Right kidney (tissue), 1 donor: ENCODE data around the gene LCN6.
"Not testable (repeated sequence)": the region's sequence is repeated elsewhere in the genome, so short reads cannot be mapped to it uniquely, and the experiment has no call there.

ENCODE experiments used
- DNase-seq: peaks from one replicate; pipeline ENCODE4 v3.0.0-alpha.2; 2016

LCN6 gene

DNA sequence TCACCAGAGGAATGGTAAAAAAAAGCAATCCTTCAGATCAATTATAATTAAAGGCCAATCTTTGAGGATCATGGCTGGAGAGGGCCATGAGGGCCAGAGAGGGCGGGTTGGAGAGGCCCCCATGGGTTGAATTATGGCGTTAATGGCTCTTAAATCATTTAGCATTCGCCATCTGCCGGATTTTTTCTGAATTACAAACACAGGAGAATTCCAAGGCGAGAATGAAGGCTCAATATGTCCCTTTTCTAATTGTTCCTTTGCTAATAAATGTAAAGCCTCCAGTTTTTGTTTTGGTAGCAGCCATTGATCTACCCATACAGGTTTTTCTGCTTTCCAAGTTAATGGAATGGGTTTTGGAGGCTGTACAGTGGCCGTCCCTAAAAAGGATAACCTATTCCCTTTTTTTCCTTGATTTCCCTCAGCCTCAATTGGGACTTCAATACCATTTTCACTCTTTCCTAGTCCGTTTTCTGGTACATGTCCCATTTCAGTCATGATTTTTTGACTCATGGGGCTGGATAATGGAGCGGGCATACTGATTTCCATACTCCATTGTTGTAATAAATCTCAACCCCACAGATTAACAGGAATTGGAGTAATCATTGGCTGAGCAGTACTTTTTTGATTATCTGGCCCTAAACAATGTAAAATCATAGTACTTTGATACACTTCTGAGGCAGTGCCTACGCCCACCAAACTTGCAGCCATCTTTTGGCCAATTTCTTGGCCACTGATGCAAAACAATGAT, 36.1 kb upstream of the LCN6 start:
- DNase-seq, result no peak

DNA sequence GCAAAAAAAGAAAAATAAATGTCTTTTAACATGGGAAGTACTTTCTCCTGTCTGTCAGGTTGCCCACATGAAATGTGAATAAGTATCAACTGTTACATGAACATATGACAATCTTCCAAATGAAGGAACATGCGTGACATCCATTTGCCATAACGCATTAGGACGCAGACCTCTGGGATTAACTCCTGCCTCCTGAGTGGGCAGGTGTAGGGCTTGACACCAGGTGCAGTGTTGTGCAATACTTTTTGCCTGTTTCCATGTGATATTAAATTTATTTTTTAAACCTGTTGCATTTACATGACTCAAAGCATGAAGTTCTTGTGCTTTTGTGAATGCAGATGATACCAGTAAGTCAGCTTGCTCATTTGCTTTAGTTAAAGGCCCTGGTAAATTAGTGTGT, 34.1 kb upstream of the LCN6 start:
- DNase-seq, result no peak

DNA sequence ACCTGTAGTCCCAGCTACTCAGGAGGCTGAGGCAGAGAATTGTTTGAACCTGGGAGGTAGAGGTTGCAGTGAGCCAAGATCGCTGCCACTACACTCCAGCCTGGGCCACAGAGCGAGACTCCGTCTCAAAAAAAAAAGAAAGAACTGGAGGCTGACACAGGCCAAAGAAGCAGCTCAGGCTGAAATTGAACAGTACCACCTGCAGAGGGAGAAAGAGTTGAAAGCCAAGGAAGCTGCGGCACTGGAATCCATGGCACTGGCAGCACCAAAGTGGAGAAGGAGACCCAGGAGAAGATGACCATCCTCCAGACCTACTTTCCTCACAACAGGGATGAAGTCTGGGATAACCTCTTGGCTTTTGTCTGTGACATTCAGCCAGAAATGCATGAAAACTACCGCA, 31.5 kb upstream of the LCN6 start:
- no peak for DNase-seq

DNA sequence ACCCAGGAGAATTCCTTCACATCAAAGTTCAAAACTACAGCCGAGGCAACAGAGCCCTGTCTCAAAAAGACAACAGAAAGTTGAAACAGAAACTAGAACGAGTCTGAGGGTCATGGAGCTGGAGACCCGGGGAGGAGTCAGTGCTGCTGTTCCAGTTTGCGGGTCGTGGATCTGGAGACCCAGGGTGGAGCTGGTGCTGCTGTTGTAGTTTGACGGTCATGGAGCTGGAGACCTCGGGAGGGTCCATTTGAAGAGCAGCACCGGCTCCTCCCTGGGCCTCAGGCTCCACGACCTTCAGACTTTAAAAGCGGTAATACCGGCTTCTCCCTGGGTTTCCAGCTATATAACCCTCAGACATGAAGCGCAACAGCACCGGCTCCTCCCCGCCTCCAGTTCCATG, 29.0 kb upstream of the LCN6 start:
- no peak for DNase-seq

DNA sequence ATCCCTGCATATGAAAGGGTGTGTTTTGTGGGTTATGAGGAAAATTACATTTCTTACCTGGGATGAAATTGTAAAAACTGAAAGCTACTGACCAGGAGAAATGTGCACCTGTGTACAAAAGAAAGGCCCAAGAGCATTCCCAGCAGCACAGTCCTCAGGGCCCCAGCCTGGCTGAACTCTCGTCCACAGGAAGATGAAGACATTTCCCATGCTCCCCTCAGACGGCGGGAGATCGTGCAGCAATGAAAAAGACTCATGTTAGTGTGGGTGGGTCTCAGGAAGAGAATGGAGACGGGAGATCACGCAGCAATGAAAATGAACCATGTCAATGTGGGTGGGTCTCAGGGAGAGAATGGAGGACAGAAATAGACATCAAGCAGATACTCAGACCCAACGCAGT, 28.6 kb upstream of the LCN6 start:
- no peak for DNase-seq

DNA sequence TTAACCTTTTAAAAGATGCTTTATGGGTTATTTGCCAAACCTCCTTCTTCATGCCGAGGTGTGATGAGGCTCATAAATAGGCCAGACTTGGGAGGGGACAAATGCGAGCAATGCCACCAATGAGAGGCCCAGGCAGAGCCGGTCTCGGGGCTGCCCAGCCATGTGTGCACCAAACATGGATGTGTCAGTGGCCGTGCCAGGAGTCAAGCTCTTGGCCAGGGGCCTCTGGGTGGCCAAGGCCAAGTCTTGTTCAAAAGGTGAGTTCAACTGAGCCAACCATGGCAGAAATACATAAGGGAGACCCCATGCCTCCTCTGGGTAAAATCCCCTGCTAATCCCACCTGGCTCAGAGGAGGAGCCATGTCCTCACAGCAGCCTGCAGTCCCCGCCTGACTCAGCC, 26.9 kb upstream of the LCN6 start:
- no peak for DNase-seq

DNA sequence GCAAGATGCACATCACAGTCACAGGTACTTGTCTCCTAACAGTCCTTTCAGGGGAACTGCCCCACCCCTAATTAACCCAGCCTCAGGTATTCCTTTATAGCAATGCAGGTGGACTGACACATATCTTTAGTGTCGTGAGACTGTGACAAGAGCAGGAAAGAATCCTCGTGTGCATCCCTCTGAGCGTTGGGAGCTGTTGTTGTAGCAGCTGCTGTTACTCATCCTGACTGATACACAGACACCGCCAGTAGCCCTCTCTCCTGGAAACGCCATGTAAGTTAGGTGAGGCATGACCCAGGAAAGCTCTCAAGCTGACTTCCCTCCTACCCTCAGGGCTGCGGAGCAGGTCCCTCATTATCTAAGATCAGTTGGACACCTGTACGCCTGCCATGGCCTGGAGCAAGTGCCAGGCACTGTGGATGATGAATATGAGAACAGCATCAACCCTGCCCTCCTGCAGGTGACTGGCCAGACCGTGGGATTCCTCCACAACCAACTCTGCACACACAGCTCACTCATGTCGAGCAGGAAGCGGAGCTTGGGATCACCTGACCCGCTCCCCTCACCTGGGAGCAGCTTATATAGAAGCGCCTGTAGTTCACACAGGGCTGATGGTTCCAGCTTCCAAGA, 26.2 kb upstream of the LCN6 start:
- no peak for DNase-seq

DNA sequence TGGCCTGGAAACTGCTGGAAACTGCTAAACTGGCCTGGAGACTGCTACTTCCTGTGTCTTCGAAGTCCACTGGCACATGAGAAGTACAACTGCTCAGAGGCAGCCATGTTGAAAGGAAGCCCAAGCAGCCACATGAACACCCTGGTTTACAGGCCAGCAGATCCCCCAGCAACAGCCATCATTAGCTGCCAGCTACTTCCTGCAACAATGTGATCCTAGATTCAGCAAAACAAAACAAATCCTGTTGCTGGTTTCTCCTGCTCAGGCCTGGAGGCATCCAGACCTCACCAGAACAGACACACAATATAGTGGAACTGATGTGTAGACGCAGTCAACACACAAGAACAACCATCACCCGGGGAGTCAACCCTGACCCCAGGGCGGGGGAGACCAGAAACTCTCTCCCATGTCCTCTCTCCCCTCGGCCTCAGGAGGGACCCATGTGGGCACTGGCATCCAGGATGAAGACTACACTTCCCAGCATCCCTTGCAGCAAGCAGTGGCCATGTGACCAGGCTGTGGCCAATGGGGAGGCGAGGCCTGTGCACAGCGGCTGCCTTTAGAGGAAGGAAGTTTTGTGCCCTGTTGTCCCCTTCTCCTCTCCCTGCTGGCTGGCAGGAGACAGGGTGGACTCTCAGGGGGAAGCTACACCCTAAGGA, 25.2 kb upstream of the LCN6 start:
- DNase-seq, result no peak

DNA sequence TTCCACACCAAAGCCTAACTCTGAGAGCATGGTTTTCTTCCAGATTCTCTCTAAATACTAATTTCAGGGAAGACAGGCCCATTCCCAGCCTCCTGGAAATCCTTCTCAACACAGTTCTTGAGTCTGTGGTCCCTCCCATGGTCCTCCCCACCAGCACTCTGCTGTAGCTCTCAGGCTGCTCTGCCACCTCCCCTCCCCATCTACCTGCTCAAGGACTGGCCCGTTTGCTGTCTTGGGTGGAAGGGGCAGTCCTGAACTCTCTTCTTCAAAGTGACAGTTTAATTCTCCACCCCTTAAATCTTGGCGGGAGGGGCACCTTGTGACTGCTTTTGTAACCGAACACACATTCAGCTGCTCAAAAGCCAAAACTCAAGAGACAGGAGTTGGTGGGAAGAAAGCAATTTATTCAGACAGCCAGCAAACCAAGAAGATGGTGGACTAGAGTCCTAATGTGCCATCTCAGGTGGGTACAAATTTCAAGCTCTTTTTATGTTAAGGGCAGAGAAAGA, 23.6 kb upstream of the LCN6 start:
- DNase-seq, result no peak

DNA sequence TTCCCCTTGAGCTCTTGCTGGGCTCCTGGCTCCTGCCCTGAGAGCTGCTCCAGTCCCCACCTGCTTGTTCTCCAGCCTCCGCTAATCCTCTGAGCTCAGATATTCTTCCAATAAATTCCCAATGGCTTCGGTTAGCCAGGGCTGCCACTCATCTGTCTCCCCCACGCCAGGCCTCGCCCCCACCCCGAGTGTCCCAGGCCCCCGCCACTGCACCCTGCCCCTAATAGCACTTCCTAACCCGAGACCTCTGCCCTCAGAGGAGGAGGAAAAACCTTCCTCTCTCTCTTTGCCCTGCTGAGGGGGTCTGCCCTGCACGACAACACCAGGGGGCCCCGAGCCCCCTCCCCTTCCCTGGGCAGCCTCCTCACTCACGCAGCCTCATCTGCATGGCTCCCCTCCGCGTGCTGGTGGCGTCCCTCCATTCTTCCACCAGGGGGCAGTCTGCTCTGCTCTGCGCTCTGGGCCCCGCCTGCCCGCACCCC, 21.4 kb upstream of the LCN6 start:
- DNase-seq, result no peak

DNA sequence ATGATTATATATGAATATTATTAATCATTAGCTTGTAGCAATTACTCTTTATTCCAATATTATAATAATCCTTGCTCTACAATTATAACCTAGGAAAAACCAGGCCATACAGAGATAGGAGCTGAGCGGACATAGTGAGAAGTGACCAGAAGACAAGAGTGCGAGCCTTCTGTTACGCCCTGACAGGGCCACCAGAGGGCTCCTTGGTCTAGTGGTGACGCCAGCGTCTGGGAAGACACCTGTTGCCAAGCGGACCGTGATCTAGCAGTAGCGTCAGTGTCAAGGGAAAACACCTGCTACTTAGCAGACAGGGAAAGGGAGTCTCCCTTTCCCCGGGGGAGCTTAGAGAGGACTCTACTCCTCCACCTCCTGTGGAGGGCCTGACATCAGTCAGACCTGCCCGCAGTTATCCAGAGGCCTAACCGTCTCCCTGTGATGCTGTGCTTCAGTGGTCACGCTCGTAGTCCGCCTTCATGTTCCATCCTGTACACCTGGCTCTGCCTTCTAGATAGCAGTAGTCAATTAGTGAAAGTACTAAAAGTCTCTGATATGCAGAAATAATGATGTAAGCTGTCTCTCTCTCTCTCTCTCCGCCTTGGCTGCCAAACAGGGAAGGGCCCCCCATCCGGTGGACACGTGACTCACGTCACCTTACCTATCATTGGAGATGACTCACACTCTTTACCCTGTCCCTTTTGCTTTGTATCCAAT, 18.2 kb upstream of the LCN6 start:
- not testable (repeated sequence) for DNase-seq

DNA sequence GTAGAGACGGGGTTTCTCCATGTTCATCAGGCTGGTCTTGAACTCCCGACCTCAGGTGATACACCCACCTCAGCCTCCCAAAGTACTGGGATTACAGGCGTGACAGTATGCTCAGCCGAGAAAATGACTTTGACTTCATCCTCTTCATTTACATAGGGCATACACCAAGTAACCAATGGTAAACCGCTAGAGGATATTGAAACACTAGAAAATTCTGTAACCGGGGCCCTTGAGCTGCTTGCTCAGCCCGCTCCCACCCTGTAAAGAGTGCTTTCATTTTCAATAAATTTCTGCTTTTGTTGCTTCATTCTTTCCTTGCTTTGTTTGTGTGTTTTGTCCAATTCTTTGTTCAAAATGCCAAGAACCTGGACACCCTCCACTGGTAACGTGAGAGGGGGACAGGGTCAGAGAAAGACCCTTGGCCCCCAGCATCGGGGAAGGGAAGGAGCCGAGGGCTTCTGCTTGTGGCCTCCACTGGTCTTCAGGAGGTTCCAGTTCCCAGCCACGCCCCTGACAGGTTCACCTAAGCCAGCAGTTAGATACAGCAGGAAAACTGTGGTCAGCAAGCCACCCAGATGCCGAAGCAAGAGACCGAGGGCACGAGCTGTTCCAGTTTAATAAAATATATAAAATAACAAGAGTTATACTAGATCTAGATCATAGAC, 17.6 kb upstream of the LCN6 start:
- not testable (repeated sequence) for DNase-seq

DNA sequence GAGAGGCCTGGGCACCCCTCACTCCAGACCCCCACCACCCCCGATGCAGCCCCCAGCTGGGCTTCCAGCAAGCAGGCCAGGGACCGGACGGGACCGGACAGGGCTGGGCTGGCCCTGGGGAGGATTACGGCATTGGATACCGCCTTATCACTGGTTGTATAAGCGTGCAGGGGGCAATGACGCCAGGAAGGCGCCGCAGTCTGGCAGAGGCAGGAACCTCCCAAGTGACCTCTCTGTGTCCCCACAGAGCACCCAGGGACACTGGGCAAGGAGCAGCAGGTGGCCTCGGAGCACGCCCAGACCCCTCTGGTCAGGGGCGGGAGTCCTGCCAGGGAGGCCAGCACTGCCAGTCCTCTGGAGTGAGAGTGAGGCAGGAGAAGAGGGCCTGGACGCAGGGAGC, 16.7 kb upstream of the LCN6 start:
- DNase-seq, result no peak

DNA sequence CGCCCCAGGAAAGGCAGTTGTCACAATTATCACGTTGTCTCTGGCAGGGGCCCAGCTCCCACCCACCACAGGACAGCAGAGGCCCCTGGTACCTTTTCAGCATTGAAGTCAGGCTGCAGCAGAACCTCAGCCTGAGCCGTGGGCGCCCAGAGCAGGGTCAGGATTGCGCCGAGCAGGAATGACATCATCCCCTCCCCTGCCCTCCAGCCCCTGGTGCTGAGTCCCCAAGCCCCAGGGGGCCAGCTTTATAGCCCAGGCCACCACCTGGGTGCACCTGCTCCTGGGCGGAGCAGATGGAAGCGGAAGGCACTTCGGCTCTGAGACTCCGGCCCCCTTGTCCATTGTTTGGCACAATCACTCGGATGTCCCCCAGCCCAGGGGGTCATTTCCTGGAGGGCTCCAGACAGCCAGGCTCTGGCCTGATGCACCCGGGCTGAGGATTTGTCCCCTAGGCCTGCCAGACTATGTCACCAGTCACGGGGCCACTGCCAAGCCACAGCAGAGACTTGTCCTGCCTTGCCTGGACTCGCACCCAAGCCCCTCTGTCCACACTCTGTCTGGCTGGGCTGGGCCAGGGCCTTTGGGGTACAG, 16.1 kb upstream of the LCN6 start, which contains the start of gene LCN15:
Gene LCN15, minus strand, starts transcription at position 218 of the 591 bp plus-strand sequence. Its CDS starts 30 bp downstream, at position 188.
- DNase-seq, result no peak

DNA sequence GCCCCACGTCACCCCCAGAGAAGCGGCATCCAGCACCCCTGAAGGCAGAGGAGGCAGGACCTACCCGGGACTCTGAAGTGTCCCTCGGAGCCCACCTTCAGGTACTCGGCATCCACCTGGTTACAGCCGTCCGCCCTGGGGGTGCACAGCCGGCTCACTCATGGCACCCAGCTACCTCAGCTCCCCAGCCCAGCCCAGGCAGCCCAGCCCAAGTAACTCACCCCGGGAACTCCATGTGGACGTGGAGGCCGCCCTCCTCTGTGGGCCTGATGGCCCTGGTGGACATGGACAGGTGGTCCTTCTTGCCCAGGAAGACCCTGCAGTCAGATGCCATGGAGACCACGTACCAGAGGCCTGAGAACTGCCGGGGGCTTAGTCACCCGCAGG, 15.3 kb upstream of the LCN6 start:
- DNase-seq, result no peak

DNA sequence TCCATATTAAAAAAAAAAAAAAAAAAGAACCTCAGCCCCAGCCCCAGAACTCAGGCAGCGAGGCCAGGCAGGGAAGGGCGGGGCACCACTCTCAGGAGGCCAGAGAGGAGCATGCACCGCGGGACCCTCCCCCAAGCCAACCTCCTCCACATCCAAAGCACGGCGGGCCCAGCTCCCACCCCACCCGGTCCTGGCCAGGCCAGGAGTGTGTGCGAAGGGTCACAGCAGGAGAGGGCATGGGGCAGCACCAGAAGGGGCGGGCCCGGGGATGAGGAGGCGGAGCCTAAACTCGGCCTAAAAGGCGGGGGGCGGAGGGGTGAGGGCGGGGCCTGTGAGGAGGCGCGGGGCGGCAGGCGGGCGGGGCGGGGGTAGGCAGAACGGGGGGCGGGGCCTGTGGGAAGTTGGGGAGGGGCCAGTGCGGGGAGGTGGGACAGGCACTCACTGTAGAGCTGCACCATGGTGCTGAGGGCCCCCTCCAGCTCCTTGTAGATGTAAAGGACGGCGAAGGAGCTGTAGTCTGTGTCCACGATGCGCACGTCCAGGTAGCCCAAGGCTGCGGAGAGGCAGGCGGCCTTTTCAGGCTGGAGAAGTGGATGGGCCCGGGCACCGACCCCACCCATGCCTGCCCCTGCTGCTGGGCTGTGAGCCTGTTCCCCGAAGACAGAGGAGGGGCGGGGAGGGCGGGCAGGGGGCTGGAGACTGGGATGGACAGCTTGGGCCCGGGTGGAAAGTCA, 14.8 kb upstream of the LCN6 start:
- DNase-seq, result peak; percentile 57

DNA sequence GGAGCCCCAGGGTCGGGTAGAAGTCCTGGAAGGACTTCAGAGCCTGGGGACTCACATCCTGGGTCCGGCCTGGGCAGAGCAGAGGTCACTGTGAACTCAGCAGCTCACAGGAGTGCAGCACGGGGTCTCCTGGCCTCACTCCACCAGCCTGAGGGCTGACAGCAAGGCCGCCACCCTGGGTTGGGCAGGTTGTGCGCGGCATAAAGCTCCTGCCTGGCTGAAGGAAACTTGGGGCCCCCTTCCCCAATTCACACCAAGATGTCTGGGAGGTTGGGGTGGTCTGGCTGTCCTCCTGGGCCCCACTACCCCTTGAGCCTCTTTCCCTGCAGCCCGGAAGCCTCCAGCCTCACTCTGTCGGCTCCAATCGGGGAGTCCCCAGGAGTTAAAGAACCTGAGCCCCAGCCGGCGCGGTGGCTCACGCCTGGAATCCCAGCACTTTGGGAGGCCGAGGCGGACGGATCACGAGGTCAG, 13.9 kb upstream of the LCN6 start:
- no peak for DNase-seq

DNA sequence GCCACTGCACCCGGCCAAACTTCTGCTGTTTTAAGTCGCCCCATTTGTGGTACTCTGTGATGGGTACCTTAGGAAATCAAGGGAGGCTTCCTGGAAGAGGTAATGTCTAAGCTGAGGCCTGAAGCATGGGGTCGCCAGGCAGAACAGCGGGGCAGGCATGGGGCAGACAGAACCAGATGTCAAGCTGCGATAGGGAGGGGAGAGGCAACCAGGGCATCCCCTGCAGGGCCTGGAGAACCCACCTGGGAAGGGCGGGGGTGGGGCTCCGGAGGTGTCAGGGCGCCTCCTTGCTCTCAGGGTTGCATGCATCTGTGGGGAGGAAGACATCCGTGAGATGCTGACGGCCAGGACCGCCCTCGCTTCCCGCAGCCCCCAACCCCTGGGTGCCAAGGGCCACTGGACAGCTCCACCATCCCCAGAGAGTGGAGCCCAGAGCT, 13.2 kb upstream of the LCN6 start:
- DNase-seq, result no peak

DNA sequence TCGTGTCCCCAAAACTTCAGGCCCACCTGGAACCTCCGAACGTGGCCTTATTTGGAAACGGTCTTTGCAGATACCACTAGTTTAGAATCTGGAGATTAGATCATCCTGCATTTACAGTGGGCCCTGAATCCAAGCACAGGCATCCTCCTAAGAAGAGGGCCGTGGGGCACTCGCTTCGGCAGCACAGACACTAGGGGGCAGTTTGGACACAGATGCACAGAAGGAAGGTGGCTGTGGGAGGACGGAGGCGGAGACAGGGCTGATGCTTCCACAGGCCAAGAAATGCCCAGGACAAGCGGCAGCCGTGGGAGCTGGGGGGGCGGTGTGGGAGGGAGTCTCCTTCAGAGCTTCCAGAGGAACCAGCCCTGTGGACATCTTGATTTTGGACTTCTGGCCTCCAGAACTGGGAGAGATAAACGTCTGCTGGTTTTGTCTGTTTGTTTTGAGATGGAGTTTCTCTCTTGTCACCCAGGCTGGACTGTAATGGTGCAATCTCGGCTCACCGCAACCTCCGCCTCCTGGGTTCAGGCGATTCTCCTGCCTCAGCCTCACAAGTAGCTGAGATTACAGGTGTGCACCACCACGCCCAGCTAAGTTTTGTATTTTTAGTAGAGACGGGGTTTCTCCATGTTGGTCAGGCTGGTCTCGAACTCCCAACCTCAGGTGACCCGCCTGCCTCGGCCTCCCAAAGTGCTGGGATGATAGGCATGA, 12.7 kb upstream of the LCN6 start:
- DNase-seq, result not testable (repeated sequence)

DNA sequence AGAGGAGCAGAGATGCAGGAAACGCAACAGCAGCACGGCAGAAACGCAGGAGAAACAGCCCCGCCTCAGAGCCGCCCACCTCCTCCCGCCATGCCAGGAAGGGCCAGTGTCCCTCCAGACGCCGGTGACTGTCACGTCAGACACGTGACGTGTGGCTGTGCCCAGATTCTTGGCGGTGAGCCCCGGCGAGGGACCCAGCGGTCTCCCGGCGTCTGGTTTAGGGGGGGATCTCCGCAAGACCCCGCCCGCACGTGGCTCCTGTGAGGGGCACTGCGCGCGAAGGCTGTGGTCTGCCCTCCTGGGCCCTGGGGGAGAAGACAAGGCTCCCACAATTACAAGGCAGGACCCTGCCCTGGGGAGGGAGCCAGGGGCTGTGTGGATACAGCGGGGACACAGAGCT, 12.1 kb upstream of the LCN6 start:
- no peak for DNase-seq
